Breast epithelium (tissue), 4 donors: ENCODE results near the gene MLLT11. TPM values are rescaled to one million over a fixed set of nuclear protein-coding genes. Genes with fewer than 3 reads are reported as not detected.

Source experiments
- DNase-seq, 2 donors: peaks; one replicate each; pipeline ENCODE4 v3.0.0-alpha.2; 2019; ENCODE audit warnings: low spot score in 2 of 2
- H3K27ac ChIP-seq, 2 donors: fragments of 200-600 bp; sonication (generic) in 1 of 2; one replicate each; pipeline ENCODE4 v1.5.1; 2016 to 2019; ENCODE audit warnings: mild to moderate bottlenecking in 1 of 2
- H3K27me3 ChIP-seq, 2 donors: fragments of 200-600 bp; sonication (generic) in 1 of 2; one replicate each; pipeline versions ENCODE4 v1.5.1 to v1.6.0; 2017 to 2019; ENCODE audit warnings: control low read depth in 1 of 2, mild to moderate bottlenecking in 1 of 2
- H3K36me3 ChIP-seq: fragments of 200-600 bp; one replicate; pipeline ENCODE4 v1.5.1; 2019
- H3K4me1 ChIP-seq, 2 donors: fragments of 200-600 bp; sonication (generic); one replicate each; pipeline ENCODE4 v1.5.1; 2016 to 2019; ENCODE audit warnings: control low read depth in 1 of 2
- H3K4me3 ChIP-seq, 3 donors: fragments of 200-600 bp; sonication (generic); 1 replicate in 2 of 3; 2 replicates in 1 of 3; pipeline ENCODE4 v1.5.1; 2016 to 2019; ENCODE audit warnings: mild to moderate bottlenecking in 3 of 3, moderate library complexity in 2 of 3
- H3K9me3 ChIP-seq, 2 donors: fragments of 200-600 bp; sonication (generic) in 1 of 2; one replicate each; pipeline ENCODE4 v1.5.1; 2016 to 2019; ENCODE audit warnings: control low read depth in 1 of 2
- CTCF ChIP-seq, 3 donors: fragments of 450-650 bp; IDR thresholded peaks; one replicate each; pipeline ENCODE4 v1.5.1; 2016 to 2017; ENCODE audit warnings: antibody characterized with exemption in 3 of 3, mild to moderate bottlenecking in 3 of 3, moderate library complexity in 3 of 3
- POLR2A ChIP-seq: fragments of 450-650 bp; IDR thresholded peaks from one replicate; pipeline ENCODE4 v1.6.1; 2016; ENCODE audit warnings: antibody characterized with exemption, mild to moderate bottlenecking, moderate library complexity
- POLR2AphosphoS5 ChIP-seq, 3 donors: sonication (generic); formaldehyde crosslinking; IDR thresholded peaks; one replicate each; pipeline ENCODE4 v1.6.1; 2017; ENCODE audit warnings: antibody characterized with exemption in 3 of 3
- intact Hi-C: fragments of 100-400 bp; cut with DNase I; formaldehyde crosslinking; loops from one replicate; pipeline ENCODE4 v1.15.1; 2023; ENCODE audit warnings: low total_unique reads
- total RNA-seq, 3 donors: library from RNA; depleted of rRNA; stranded (reverse); fragments of >200 nt; gene quantifications; one replicate each; pipeline ENCODE4 v1.1.0, GENCODE V29; 2016

MLLT11 gene
- total RNA-seq, 3 donors from 2014 or later = 0.16 to 1.9 (median 1.3) TPM

GRCh38 chr1:151037032-151037431 is 23.2 kb upstream of the MLLT11 start:
- intact Hi-C loops = no loop called here
- peak overlapping the region; percentile 42 to 44 for H3K27ac ChIP-seq
- H3K27me3 ChIP-seq = no peaks in the 10 kb centered on the region
- no peaks in the 10 kb centered on the region for H3K36me3 ChIP-seq
- TF ChIP-seq CTCF (IDR thresholded peaks at IDR 0.05) = no peak
- no peak for TF ChIP-seq POLR2AphosphoS5 (IDR thresholded peaks at IDR 0.05)
- TF ChIP-seq POLR2A = no peak
- H3K4me1 ChIP-seq = no peaks in the 10 kb centered on the region
- no peak for DNase-seq
- H3K9me3 ChIP-seq = no peaks in the 10 kb centered on the region
- peak overlapping the region in 2 of 3 donors; percentile 30 to 31 for H3K4me3 ChIP-seq

- no peaks in the 10 kb centered on the region for H3K4me1 ChIP-seq
- no peaks in the 10 kb centered on the region for H3K9me3 ChIP-seq
- H3K36me3 ChIP-seq = no peaks in the 10 kb centered on the region
- intact Hi-C loops = no loop called here
- no peak overlapping the region for H3K27ac ChIP-seq
- no peak overlapping the region for H3K4me3 ChIP-seq
- no peak for TF ChIP-seq POLR2A
- no peak for TF ChIP-seq CTCF (IDR thresholded peaks at IDR 0.05)
- no peak for TF ChIP-seq POLR2AphosphoS5 (IDR thresholded peaks at IDR 0.05)
- no peak for DNase-seq
- H3K27me3 ChIP-seq = no peaks in the 10 kb centered on the region
These were observed 20.7 kb upstream of the MLLT11 start for GRCh38 chr1:151039521-151039920.

GRCh38 chr1:151043163-151043562 is 17.0 kb upstream of the MLLT11 start:
- Histone ChIP-seq H3K36me3 (no peaks in the 10 kb centered on the region), H3K27me3 (no peaks in the 10 kb centered on the region), H3K4me1 (no peaks in the 10 kb centered on the region), H3K9me3 (no peaks in the 10 kb centered on the region), H3K27ac (no peak overlapping the region), H3K4me3 (no peak overlapping the region)
- DNase-seq = no peak
- TF ChIP-seq CTCF (IDR thresholded peaks at IDR 0.05) = no peak
- no peak for TF ChIP-seq POLR2A
- no peak for TF ChIP-seq POLR2AphosphoS5 (IDR thresholded peaks at IDR 0.05)
- intact Hi-C loops = no loop called here

- no peaks in the 10 kb centered on the region for H3K9me3 ChIP-seq
- H3K4me3 ChIP-seq = peak within 1 kb of the TSS; percentile 81 to 95 (median 83)
- TF ChIP-seq POLR2AphosphoS5 (IDR thresholded peaks at IDR 0.05) (peak in 2 of 3 donors; percentile 46 to 55), CTCF (IDR thresholded peaks at IDR 0.05) (no peak), POLR2A (peak; percentile 56)
- peak within 1 kb of the TSS; percentile 89 to 96 for H3K27ac ChIP-seq
- DNase-seq = peak in 1 of 2 donors; percentile 60
- peaks cover 6% of the 10 kb centered on the region for H3K36me3 ChIP-seq
- no peaks in the 10 kb centered on the region for H3K27me3 ChIP-seq
- intact Hi-C loops = no loop called here
- no peaks in the 10 kb centered on the region for H3K4me1 ChIP-seq
These were observed 12.6 kb upstream of the MLLT11 start, which contains the start of gene C1orf56 for GRCh38 chr1:151047591-151047924. Gene C1orf56 (plus strand): TSS chr1:151047751. CDS start chr1:151047848, 97 bp downstream.

GRCh38 chr1:151047925-151048644 is 12.1 kb upstream of the MLLT11 start:
- H3K27ac ChIP-seq = peak overlapping the region; percentile 89 to 96
- H3K9me3 ChIP-seq = no peaks in the 10 kb centered on the region
- peak overlapping the region; percentile 81 to 95 (median 83) for H3K4me3 ChIP-seq
- H3K36me3 ChIP-seq = peaks cover 6% of the 10 kb centered on the region
- H3K27me3 ChIP-seq = no peaks in the 10 kb centered on the region
- DNase-seq = peak; percentile 67 to 69
- intact Hi-C loops = no loop called here
- H3K4me1 ChIP-seq = no peaks in the 10 kb centered on the region
- TF ChIP-seq POLR2A (no peak), CTCF (IDR thresholded peaks at IDR 0.05) (no peak), POLR2AphosphoS5 (IDR thresholded peaks at IDR 0.05) (peak in 1 of 3 donors; percentile 29)
